HepG2 (cell line): ENCODE results near the gene CDK7. TPM values are rescaled to one million over a fixed set of nuclear protein-coding genes. Genes with fewer than 3 reads are reported as not detected.

Experiments used
- ARID2 ChIP-seq: sonication (generic); formaldehyde crosslinking; IDR thresholded peaks from 2 replicates; pipeline ENCODE4 v1.8.1; 2022; ENCODE audit warnings: mild to moderate bottlenecking, missing genetic modification reagents, borderline replicate concordance
- SALL2 ChIP-seq: sonication (generic); formaldehyde crosslinking; IDR thresholded peaks from 2 replicates; pipeline ENCODE4 v1.8.1; 2023; ENCODE audit warnings: mild to moderate bottlenecking, missing genetic modification reagents, inconsistent platforms
- polyA plus RNA-seq, 8 experiments: library from polyadenylated mRNA; depleted of rRNA in 3 of 8; stranded (reverse) in 7 of 8; unstranded in 1 of 8; fragments of >200 nt; fragmentation: Illumina TruSeq in 4 of 8; extraction: Trizol in 4 of 8; gene quantifications; 2 replicates each; pipeline versions ENCODE4 v1.2.1 to v1.2.3, GENCODE V29; 2011 to 2016; ENCODE audit warnings: low read depth in 4 of 8, missing spikeins in 1 of 8, mixed read lengths in 1 of 8; ENCODE audit not compliant: insufficient read depth in 1 of 8
- total RNA-seq, 5 experiments: library from RNA; depleted of rRNA; stranded (reverse); fragments of >200 nt; fragmentation: Illumina TruSeq; extraction: Trizol; gene quantifications; 2 replicates each; pipeline ENCODE4 v1.2.3, GENCODE V29; 2016; ENCODE audit warnings: low read depth in 1 of 5
- TF ChIP-seq, protein P1 (sequence below): sonication (generic); formaldehyde crosslinking; IDR thresholded peaks from 2 replicates; pipeline ENCODE4 v1.5.0; 2020; ENCODE audit warnings: mild to moderate bottlenecking, missing genetic modification reagents, borderline replicate concordance
- TF ChIP-seq, protein P2 (sequence below): sonication (generic); formaldehyde crosslinking; IDR thresholded peaks from 2 replicates; pipeline ENCODE4 v1.5.1; 2020; ENCODE audit warnings: mild to moderate bottlenecking, missing genetic modification reagents, moderate library complexity

CDK7 gene
- total and polyA plus RNA-seq, 2 of the 13 experiments (the other 11 are each of a cell fraction or from before 2014, with no cell fraction given), result 41.2 to 54.9 TPM

DNA sequence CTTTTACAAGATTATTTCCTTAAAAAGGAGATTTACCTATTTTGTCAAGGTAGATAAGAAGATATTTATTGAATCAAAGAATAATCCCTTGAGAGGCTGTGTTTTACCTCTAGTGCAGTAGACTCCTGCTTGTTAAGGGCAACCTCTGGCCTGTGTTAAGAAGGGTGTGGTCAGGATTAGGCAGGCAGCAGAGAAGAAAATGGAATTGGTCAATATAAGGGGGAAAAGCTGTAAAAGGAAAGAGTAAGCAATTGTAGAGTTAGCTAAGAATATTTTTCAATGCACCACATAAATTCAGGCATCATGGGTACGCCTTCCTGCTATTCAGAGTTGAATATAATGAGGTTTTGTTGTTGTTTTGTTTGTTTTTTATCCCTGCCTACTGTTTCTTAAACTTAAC lies 91.7 kb downstream of the CDK7 start (continued):
- TF ChIP-seq, protein P1, sequence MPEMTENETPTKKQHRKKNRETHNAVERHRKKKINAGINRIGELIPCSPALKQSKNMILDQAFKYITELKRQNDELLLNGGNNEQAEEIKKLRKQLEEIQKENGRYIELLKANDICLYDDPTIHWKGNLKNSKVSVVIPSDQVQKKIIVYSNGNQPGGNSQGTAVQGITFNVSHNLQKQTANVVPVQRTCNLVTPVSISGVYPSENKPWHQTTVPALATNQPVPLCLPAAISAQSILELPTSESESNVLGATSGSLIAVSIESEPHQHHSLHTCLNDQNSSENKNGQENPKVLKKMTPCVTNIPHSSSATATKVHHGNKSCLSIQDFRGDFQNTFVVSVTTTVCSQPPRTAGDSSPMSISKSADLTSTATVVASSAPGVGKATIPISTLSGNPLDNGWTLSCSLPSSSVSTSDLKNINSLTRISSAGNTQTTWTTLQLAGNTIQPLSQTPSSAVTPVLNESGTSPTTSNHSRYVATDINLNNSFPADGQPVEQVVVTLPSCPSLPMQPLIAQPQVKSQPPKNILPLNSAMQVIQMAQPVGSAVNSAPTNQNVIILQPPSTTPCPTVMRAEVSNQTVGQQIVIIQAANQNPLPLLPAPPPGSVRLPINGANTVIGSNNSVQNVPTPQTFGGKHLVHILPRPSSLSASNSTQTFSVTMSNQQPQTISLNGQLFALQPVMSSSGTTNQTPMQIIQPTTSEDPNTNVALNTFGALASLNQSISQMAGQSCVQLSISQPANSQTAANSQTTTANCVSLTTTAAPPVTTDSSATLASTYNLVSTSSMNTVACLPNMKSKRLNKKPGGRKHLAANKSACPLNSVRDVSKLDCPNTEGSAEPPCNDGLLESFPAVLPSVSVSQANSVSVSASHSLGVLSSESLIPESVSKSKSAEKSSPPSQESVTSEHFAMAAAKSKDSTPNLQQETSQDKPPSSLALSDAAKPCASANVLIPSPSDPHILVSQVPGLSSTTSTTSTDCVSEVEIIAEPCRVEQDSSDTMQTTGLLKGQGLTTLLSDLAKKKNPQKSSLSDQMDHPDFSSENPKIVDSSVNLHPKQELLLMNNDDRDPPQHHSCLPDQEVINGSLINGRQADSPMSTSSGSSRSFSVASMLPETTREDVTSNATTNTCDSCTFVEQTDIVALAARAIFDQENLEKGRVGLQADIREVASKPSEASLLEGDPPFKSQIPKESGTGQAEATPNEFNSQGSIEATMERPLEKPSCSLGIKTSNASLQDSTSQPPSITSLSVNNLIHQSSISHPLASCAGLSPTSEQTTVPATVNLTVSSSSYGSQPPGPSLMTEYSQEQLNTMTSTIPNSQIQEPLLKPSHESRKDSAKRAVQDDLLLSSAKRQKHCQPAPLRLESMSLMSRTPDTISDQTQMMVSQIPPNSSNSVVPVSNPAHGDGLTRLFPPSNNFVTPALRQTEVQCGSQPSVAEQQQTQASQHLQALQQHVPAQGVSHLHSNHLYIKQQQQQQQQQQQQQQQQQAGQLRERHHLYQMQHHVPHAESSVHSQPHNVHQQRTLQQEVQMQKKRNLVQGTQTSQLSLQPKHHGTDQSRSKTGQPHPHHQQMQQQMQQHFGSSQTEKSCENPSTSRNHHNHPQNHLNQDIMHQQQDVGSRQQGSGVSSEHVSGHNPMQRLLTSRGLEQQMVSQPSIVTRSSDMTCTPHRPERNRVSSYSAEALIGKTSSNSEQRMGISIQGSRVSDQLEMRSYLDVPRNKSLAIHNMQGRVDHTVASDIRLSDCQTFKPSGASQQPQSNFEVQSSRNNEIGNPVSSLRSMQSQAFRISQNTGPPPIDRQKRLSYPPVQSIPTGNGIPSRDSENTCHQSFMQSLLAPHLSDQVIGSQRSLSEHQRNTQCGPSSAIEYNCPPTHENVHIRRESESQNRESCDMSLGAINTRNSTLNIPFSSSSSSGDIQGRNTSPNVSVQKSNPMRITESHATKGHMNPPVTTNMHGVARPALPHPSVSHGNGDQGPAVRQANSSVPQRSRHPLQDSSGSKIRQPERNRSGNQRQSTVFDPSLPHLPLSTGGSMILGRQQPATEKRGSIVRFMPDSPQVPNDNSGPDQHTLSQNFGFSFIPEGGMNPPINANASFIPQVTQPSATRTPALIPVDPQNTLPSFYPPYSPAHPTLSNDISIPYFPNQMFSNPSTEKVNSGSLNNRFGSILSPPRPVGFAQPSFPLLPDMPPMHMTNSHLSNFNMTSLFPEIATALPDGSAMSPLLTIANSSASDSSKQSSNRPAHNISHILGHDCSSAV, result no peak
- TF ChIP-seq SALL2 (CRISPR knock-in tag) (no peak), ARID2 (CRISPR knock-in tag) (no peak)
- TF ChIP-seq, protein P2, sequence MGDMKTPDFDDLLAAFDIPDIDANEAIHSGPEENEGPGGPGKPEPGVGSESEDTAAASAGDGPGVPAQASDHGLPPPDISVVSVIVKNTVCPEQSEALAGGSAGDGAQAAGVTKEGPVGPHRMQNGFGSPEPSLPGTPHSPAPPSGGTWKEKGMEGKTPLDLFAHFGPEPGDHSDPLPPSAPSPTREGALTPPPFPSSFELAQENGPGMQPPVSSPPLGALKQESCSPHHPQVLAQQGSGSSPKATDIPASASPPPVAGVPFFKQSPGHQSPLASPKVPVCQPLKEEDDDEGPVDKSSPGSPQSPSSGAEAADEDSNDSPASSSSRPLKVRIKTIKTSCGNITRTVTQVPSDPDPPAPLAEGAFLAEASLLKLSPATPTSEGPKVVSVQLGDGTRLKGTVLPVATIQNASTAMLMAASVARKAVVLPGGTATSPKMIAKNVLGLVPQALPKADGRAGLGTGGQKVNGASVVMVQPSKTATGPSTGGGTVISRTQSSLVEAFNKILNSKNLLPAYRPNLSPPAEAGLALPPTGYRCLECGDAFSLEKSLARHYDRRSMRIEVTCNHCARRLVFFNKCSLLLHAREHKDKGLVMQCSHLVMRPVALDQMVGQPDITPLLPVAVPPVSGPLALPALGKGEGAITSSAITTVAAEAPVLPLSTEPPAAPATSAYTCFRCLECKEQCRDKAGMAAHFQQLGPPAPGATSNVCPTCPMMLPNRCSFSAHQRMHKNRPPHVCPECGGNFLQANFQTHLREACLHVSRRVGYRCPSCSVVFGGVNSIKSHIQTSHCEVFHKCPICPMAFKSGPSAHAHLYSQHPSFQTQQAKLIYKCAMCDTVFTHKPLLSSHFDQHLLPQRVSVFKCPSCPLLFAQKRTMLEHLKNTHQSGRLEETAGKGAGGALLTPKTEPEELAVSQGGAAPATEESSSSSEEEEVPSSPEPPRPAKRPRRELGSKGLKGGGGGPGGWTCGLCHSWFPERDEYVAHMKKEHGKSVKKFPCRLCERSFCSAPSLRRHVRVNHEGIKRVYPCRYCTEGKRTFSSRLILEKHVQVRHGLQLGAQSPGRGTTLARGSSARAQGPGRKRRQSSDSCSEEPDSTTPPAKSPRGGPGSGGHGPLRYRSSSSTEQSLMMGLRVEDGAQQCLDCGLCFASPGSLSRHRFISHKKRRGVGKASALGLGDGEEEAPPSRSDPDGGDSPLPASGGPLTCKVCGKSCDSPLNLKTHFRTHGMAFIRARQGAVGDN (CRISPR knock-in tag), result no peak

Other genes with a start within 250 kb of the CDK7 start
- gene SLC30A5, start 140.9 kb upstream of the CDK7 start, total RNA-seq (2016; rRNA removed; fragmentation: Illumina TruSeq; extraction: Trizol), result 38.0 and 53.6 TPM in 2 replicates
- 40.7 and 46.0 TPM in 2 replicates for gene SLC30A5, start 140.9 kb upstream of the CDK7 start, polyA plus RNA-seq (2011; rRNA removed)
- gene CCNB1, start 67.7 kb upstream of the CDK7 start, total RNA-seq (2016; rRNA removed; fragmentation: Illumina TruSeq; extraction: Trizol), result 316 and 431 TPM in 2 replicates
- gene CCNB1, start 67.7 kb upstream of the CDK7 start, polyA plus RNA-seq (2011; rRNA removed), result 49.6 and 82.3 TPM in 2 replicates
- 28.8 and 36.2 TPM in 2 replicates for gene CENPH, start 45.3 kb upstream of the CDK7 start, total RNA-seq (2016; rRNA removed; fragmentation: Illumina TruSeq; extraction: Trizol)
- 7.3 and 11.2 TPM in 2 replicates for gene CENPH, start 45.3 kb upstream of the CDK7 start, polyA plus RNA-seq (2011; rRNA removed)
- gene CCDC125, start 97.9 kb downstream of the CDK7 start, total RNA-seq (2016; rRNA removed; fragmentation: Illumina TruSeq; extraction: Trizol), result 7.5 and 12.4 TPM in 2 replicates
- gene CCDC125, start 97.9 kb downstream of the CDK7 start, polyA plus RNA-seq (2011; rRNA removed), result 3.6 and 5.3 TPM in 2 replicates
- 77.2 and 123 TPM in 2 replicates for gene AK6, start 134.6 kb downstream of the CDK7 start, total RNA-seq (2016; rRNA removed; fragmentation: Illumina TruSeq; extraction: Trizol)
- 23.9 and 31.1 TPM in 2 replicates for gene AK6, start 134.6 kb downstream of the CDK7 start, polyA plus RNA-seq (2011; rRNA removed)
- gene TAF9, start 134.6 kb downstream of the CDK7 start, total RNA-seq (2016; rRNA removed; fragmentation: Illumina TruSeq; extraction: Trizol), result 113 and 158 TPM in 2 replicates
- gene TAF9, start 134.6 kb downstream of the CDK7 start, polyA plus RNA-seq (2011; rRNA removed), result 163 and 218 TPM in 2 replicates
- 25.9 and 29.8 TPM in 2 replicates for gene RAD17, start 134.9 kb downstream of the CDK7 start, total RNA-seq (2016; rRNA removed; fragmentation: Illumina TruSeq; extraction: Trizol)
- 23.7 and 24.0 TPM in 2 replicates for gene RAD17, start 134.9 kb downstream of the CDK7 start, polyA plus RNA-seq (2011; rRNA removed)
- gene MARVELD2, start 180.2 kb downstream of the CDK7 start, total RNA-seq (2016; rRNA removed; fragmentation: Illumina TruSeq; extraction: Trizol), result 13.0 and 15.4 TPM in 2 replicates
- 10.7 and 11.1 TPM in 2 replicates for gene MARVELD2, start 180.2 kb downstream of the CDK7 start, polyA plus RNA-seq (2011; rRNA removed)